Transverse colon (tissue), 3 donors: ENCODE data around the gene TRMT61A.

Source experiments
- EP300 ChIP-seq: sonication (generic); formaldehyde crosslinking; IDR thresholded peaks from one replicate; pipeline ENCODE4 v1.6.1; 2017; ENCODE audit warnings: antibody characterized with exemption, low read depth
- TF ChIP-seq, protein P1 (sequence below), 5 experiments: fragments of 200-600 bp in 3 of 5; fragments of 450-650 bp in 2 of 5; sonication (generic) in 3 of 5; IDR thresholded peaks; 1 replicate in 2 of 5; 2 replicates in 3 of 5; pipeline ENCODE4 v1.5.1; 2016 to 2017; ENCODE audit warnings: antibody characterized with exemption in 5 of 5, inconsistent platforms in 3 of 5, mild to moderate bottlenecking in 2 of 5, moderate library complexity in 1 of 5

- TF ChIP-seq EP300: no peak
- TF ChIP-seq, protein P1, sequence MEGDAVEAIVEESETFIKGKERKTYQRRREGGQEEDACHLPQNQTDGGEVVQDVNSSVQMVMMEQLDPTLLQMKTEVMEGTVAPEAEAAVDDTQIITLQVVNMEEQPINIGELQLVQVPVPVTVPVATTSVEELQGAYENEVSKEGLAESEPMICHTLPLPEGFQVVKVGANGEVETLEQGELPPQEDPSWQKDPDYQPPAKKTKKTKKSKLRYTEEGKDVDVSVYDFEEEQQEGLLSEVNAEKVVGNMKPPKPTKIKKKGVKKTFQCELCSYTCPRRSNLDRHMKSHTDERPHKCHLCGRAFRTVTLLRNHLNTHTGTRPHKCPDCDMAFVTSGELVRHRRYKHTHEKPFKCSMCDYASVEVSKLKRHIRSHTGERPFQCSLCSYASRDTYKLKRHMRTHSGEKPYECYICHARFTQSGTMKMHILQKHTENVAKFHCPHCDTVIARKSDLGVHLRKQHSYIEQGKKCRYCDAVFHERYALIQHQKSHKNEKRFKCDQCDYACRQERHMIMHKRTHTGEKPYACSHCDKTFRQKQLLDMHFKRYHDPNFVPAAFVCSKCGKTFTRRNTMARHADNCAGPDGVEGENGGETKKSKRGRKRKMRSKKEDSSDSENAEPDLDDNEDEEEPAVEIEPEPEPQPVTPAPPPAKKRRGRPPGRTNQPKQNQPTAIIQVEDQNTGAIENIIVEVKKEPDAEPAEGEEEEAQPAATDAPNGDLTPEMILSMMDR (IDR thresholded peaks at IDR 0.05): no peak
Measured at GRCh38 chr14:103563226-103563620, 34.2 kb downstream of the TRMT61A start.
